HG02885 (cell line): ENCODE data around the gene CDKN1A.
"Not testable (repeated sequence)": the region's sequence is repeated elsewhere in the genome, so short reads cannot be mapped to it uniquely, and the experiment has no call there.

ENCODE experiments used
- ATAC-seq: cut with Tn5 transposase; IDR thresholded peaks from one replicate; pipeline ENCODE4 v1.9.1; 2021; ENCODE audit warnings: mild to moderate bottlenecking; ENCODE audit not compliant: unreplicated experiment, poor library complexity

Gene CDKN1A

DNA sequence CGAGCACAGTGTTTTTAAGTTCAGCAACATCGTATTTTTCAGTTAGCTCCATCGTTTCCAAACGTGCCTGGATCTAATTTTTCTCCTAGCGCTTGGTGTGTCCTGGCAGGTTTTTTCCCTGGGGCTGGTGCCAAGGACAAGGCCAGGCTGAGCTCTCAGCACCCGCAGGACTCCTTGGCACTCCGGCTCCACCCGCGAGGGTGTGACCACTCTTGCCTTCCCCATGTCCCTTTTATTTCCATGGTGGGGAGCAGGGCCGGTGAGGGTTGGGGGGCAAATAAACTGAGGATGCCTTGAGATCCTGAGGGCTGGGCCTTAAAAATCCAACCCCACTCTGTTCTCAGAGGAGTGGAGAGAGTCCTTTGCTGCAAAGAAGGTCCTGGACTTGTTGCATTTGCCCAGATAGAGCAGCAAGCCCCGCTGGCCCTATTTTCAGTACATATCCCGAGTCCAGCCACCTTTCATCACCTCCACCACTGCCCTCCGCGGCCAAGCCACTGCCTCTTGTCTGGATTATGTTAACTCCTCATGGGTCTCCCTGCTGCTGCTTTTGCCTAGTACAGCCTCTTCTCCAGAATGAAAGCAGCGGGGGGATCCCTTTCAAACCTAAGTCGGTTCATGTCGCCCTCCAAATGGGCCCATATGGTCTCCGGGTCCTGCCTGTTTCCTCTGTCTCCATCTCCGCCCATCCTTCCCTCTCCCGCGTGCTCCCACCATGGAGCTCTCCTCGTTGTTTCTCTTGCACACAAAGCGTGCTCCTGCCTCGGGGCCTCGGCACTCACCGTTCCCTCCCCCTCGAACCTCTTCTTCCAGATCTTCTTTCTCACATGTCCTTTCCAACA, 14.6 kb downstream of the CDKN1A start:
- ATAC-seq, result no peak

DNA sequence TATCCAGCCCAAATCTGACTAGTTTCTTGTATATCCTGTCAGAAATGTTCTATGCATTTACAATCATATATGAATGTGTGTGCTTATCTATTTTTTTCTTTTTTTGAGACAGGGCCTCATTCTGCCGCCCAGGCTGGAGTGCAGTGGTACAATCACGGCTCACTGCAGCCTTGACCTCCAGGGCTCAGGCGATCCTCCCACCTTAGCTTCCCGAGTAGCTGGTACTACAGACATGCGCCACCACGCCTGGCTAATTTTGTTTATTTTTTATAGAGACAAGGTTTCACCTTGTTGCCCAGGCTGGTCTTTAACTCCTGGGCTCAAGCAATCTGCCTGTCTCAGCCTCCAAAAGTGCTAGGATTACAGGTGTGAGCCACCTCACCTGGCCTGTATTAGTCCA, 16.1 kb downstream of the CDKN1A start:
- ATAC-seq, result no peak

DNA sequence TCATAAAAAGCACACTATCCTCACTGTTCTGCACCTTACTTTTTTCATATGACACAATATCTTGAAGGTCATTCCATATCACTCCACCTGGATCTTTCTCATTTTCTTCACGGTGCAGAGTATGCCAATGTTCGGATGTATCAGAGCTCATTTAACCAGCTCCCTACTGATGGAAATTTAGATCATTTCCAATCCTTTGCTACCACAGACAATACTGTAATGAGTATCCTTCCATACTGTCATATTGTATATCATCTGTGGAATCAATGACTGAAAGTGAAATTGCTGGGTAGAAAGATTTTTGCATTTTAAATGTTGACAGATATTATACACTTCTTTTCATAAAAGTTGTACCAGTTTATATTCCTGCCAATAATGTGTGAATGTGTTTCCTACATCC, 16.9 kb downstream of the CDKN1A start:
- no peak for ATAC-seq

DNA sequence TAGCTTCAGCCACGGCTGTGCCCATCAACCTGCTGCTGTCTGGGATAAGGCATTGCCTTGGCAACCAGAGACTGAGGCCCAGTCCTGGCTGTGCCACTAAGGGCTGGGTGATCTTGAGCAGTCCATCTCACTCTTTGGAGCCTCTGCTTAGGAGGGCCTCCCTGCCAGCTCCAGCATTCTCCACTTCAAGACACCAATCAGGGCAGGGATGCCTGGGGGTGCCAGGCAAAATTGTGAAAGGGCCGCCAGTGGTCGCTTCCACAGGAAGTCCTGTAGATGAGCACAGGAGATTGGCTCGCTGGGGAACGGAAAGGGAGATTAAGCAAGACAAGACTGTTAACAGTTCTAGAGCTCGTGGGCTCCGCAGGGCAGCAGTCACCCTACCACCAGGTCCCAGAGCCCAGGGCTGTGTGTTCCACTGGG, 19.0 kb downstream of the CDKN1A start, which contains the start of gene RAB44:
Gene RAB44 (plus strand): TSS at position 346 of the 423 bp plus-strand sequence. CDS start 6,410 bp downstream, outside the sequence.
- ATAC-seq, result no peak

DNA sequence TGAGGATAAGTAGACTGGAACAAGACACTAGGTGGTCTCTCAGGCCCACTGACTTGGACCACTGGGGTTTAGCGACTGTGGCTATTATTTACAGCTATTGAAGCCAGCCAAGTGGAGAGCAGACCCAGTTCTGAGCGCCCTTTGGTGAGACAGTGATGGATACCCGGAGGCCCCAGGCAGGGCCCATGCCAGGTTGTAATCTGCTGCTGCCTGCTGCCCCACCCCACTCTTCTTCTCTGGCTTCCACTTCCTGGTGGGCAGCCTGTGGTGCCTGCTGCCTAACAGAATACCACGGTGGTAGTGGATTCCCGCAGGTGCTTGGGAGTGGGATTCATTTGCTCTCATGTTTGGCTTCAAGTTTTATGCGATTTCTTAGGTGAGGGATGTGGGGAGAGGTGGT, 19.7 kb downstream of the CDKN1A start:
- no peak for ATAC-seq

DNA sequence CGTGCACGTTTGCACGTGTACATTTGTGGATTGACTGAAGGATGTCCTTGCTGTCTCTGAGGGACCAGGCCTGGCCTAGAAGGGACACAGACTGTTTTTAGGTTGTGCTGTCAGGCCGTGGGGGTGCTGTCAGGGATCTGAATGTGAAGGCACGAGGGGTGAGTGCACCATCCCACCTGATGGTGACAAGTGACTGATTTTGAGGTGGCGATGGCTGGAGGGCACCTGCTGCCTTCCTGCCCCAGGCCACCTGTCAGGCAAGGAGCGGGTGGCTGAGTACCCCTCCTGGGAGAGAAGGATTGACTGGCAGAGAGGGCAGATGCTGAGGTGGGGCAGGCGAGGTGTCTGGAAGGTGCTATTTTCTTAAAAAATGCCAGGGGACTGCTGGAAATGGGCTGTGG, 20.4 kb downstream of the CDKN1A start:
- no peak for ATAC-seq

DNA sequence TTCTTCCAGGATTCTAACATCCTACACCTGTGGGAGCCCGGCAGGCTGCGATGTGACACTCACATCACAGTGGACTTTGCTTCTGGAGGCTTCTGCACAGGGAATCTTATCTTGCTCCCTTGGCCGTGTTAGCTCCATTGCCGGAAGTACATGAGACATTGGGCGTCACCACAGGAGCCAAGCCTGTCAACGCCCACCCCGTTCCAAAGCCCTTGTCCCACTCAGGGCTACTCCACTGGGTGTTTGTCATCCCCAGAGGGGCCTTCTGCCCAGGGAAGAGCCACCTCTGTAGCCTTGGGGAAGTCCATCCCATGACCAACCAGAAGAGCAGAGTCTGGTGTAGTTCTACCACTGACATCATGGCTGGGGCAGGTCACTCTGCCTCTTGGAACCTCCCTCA, 20.8 kb downstream of the CDKN1A start:
- ATAC-seq, result no peak

DNA sequence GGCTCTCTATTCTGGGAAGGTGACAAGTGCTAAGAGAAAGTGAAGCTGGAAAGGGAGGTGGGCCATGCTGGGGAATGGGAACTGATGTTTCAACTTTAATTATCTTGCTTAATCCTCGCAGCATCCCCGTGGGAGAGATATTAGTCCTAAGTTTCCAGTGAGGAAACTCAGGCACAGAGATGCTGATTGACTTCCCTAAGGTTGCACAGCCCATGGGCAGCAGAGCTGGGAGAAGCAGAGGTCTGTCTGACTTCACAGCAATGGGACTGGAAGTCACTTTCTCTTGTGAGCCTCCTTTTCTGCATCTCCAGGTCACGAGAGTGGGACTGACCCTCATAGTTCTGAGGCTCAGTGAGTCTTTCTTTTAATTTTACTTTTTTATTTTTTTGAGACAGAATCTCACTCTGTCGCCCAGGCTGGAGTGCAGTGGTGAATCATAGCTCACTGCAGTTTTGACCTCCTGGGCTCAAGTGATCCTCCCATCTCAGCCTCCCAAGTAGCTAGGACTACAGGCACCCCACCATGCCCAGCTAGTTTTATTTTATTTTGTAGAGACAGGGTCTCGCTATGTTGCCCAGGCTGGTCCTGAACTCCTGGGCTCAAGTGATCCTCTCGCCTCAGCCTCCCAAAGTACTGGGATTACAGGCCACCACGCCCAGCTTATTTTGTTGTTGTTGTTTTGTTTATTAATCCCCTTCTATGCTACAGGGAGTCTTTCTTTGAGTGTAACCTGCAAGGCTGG, 21.7 kb downstream of the CDKN1A start:
- no peak for ATAC-seq

DNA sequence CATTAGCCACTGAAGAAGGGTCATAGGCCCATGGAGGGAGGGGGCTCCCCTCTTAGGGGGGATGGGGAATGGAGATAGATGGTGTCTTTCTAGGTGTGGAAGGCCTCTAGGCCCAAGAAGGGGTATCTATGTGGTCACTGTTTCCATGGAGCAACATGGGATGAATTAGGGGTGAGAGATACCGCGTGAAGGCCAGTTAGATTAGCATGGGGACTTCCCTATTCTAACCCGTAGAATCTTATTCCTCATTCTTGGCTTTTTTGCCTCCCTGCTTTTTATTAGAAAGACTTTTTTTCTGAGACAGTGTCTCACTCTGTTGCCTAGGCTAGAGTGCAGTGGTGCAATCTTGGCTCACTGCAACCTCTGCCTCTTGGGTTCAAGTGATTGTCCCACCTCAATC, 22.3 kb downstream of the CDKN1A start:
- no peak for ATAC-seq

DNA sequence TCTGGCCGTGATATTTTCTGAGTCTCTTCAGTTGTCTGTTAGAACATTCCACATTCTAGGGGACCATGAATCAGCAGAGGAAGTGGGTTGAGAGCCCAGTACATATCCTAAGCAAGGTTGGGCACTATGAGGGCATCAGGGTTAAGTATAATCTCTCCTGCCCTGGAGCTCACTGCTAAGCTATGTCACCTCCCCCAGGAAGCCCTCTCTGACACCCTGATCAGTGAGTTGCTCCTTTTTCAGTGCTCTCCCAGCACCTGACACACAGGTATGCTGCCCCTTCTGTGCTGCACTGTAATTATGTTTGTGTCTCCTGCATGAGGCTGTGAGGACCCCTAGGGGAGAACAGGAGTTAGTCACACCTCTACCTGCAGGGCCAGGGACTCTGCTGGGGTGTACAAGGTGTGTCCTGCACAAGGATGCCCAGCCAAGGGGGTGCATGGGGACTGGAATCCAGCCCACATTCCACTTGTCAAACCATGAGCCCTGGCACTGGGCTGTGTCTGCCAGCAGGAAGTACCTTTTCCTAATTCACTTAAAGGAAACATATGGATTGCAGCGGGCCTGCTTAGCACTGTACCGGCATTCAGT, 23.0 kb downstream of the CDKN1A start:
- no peak for ATAC-seq

DNA sequence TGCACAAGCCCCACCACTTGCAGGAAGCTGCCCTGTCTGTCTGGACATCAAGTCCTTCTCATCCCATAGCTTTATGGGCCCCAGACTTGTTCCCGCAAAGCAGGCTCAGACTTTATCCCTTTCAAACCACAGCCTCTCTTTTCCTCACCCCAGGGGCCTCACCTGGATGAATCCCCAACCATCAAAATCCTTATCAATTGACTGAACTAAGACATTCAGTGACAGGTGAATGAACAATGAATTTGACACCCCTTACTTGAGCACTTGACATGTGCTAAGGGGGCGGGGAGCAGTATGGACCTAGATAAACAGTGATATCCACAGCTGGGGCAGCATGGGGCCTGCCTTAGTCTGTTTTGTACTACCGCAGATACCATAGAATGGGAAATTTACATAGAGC, 24.1 kb downstream of the CDKN1A start:
- no peak for ATAC-seq

DNA sequence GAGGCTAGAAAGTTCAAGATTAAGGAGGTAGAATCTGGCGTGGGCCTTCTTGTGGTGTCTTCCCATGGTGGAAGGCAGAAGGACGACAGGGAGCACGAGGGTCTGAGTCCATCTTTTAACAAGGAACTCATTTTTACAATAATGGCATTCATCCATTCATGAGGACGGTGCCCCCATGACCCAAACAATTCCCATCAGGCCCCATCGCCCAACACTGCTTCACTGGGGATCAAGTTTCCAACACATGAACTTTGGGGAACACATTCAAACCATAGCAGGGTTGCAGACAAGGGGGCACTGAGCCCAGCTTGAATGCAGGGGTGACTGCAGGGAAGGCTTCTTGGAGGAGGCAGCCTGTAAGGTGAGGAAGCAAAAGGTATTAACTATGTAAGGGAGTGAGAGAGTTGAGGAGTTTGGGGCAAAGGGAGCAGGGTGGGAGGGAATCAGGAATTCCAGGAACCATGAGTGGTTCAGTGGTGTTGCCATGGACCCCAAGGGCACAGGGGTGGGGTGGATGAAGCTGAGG, 24.6 kb downstream of the CDKN1A start:
- ATAC-seq, result no peak

DNA sequence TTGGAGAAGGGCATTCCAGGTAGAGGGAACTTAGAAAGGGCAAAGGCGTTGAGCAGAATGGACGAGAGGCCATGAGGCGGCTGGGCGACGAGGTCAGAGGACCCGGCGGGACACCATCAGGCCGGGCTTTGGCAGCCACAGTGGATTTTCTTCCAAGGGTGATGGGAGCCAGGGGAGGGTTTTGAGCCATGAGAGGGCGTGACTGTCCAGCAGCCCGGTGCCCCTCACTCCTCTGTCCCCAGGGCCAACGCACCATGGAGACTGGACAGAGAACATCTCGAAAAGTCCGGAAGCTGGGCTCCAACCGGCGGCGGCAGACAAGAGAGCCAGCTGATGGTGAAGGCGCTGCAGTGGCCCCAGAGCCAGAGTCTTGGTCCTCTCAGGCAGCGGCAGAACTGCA, 25.5 kb downstream of the CDKN1A start:
- ATAC-seq, result no peak

DNA sequence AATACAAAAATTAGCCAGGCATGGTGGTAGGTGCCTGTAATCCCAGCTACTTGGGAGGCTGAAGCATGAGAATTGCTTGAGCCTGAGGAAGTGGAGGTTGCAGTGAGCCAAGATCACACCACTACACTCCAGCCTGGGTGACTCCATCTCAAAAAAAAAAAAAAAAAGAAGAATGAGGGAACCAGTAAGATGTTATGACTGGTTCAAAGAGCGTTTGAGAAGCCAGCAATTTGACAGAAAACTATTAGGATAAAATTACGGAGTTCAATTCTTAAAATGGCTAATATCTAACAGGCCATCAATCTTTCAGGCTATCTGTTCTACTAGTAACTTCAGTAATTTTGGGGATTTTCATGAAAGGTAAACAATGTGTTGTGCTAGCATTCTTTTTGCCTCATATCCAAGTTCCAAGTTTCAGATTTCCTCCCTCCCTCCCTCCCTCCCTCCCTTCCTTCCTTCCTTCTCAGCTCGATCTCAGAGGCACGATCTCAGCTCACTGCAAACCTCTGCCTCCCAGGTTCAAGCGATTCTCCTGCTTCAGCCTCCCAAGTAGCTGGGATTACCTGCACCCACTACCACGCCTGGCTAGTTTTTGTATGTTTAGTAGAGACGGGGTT, 26.6 kb downstream of the CDKN1A start:
- ATAC-seq, result not testable (repeated sequence)

DNA sequence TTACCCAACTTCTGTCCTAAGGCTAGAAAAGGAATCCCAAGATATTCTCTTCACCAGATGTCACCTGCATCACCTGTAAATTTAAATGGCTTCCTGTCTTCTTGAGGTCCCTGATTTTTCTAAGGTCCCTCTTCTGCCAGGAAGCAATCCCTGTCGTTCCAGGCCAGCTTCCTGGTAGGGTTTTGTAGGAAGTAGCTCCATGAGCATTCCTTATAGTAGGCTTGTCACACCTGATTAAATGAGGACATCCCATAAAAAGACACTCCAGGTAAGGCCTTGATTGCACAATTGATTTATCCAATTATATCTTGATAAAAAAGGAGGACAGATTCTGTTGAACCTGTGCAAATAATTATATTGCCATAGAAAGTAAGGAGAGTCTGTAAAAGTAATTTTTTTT, 27.8 kb downstream of the CDKN1A start:
- no peak for ATAC-seq

DNA sequence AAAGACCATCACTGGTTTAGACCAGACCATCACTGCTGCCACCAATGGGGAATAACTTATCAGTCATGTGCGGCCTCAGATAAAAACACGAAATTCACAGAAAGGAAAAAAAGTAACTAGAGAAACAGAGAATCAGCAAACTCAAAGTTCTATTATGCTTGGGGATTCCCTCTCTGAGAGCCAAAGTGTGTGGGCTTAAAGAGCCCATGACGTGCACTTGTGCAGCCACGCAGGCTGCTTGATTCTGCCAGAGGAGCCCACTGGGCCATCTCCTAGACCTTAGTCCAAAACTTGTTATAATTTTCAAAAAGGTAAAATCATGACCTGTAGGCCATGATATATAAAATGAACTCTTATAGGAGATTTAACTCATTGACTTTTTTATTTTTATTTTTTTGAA, 34.3 kb downstream of the CDKN1A start:
- no peak for ATAC-seq

DNA sequence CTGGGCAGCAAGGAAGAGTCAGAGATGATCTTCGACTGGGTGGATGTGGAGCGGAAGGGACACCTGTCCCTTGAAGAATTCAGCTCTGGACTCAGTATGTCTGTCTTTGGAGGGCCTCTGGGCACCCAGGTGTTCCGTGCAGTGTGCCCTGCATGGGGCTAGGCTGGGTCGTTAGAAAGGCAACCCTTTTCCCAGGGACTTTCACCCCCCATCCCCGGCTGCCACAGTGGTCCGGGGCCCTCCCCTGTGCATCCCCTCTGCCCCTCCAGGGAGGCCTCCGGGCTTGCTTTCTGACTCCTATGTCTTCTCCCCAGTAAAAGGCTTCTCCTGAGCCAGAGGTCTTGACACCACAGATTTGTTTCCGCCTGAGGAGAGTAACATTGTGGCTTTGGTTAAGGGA, 35.3 kb downstream of the CDKN1A start:
- ATAC-seq, result no peak

DNA sequence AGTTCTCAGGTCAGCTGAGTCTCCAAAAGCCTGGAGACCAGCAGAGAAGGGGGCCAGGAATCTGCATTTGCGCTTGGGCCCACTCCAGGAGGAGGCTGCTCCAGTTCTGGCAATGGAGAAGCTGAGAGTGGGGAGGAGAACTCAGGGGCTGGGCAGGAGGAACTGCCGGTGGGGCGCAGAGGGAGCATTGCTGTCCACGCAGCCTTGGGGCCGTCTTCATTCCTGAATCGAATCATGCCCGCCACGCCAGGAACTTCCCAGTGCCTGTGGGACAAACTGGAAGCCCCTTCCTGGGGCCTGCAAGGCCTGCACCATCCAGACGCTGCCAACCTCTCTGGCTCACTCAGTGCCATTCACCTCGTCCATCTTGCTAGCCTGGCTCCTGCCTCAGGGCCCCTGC, 36.0 kb downstream of the CDKN1A start:
- no peak for ATAC-seq

DNA sequence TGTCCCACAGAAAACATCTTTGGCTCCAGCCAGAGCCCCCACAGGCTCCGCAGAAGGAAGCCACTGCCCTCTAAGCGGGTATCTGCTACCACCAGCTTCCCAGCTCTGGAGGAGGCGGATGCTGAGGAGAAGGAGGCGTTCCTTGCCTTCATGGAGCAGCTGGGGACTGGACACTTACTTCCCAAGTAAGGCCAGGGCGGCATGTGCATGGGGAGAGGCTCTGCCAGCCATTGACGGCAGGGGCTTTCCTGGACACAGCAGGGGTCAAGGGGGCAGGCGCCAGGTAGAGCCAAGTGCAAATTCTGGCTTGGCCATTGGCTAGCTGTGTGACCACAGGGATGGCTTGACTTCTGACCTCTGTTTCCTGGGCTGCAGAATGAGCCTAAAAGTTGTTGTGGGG, 37.0 kb downstream of the CDKN1A start:
- no peak for ATAC-seq

DNA sequence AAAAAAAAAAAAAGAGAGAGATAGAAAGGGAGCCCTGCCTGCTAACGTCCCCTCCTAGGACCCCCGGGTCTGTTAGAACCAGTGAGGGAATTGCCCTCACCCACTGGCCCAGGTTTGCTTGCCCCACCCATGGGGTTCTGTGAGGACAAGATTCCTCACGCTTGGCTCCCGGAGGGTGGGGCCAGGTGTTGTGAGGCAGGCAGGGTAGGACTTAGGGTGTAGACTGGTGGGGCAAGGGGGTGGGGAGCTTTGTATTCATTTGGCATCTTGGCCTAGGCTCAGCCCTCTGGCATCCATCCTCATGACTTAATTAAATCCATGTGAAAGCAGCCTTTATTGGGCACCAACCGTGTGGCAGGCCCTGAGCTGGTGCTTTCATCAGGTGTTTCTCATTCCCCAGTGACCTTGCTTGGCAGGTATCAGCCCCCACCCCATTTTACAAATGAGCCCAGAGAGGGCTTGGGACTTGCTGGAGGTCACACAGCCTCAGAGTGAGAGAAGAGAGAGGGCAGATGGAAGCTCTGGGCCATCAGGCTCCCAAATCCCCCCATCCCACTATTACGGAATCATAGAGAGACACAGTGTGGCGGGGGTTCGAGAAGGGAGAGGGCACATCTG, 38.1 kb downstream of the CDKN1A start:
- ATAC-seq, result no peak
